DMS53 treated with DMSO at 0.1 percent for 48 hours (cell line): ENCODE results near the gene ULBP2.
A peak's percentile ranks its signal among the peaks of the same experiment; 100 is the strongest.
"Not testable (repeated sequence)": the region's sequence is repeated elsewhere in the genome, so short reads cannot be mapped to it uniquely, and the experiment has no call there.

Source experiments
- DNase-seq: peaks from one replicate; lab custom pipeline; 2025; ENCODE audit not compliant: unreplicated experiment; lab: John Stamatoyannopoulos, UW

The ULBP2 gene

DNA sequence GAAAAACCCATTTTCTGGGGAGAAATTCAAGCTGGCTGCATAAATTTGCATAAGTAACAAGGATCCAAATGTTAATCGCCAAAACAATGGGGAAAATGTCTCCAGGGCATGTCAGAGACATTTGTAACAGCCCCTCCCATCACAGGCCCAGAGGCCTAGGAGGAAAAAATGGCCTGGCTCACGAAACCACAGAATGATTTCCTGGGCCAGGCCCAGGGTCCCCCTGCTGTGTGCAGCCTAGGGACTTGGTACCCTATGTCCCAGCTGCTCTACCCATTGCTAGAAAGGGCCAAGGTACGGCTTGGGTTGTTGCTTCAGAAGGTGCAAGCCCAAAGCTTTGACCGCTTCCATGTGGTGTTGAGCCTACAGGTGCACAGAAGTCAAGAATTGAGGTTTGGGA, 33.3 kb upstream of the ULBP2 start:
- DNase-seq = not testable (repeated sequence)

DNA sequence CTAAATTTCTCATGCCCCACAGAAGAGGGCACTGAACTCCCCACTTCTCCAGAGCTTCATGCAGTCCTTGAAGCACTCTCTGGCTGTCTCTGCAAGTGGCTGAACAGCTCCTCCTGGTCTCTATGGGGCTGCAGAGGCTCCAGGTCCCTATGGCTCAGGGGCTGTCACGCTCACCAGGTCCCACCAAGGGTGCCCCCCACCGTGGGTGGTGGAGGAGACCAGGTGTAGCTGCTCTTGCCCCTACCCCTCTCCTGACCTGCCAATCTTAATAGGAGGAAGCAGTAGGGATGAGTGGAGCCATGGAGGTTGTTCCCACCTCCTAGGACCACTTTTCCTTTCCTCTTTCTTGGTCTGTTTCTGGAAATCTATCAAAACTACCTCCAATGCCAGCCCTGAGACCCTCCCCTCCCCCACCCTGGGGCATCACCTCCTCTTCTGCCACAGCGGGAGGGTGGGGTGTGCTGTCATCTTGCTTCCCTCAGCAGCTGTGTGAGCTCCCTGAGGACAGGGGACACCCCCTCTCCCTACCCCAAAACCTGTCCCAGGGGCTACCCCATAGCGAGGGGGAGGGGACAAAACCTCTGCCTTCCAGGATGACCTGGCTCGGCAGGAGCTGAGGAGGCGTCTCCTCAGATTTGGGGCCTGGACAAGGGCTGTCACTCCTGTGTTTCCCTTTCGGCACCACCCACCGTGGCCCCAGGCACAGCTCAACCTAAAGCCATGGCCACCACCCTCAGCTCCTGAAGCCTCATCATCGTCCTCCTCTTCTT, 31.9 kb upstream of the ULBP2 start:
- DNase-seq = no peak

DNA sequence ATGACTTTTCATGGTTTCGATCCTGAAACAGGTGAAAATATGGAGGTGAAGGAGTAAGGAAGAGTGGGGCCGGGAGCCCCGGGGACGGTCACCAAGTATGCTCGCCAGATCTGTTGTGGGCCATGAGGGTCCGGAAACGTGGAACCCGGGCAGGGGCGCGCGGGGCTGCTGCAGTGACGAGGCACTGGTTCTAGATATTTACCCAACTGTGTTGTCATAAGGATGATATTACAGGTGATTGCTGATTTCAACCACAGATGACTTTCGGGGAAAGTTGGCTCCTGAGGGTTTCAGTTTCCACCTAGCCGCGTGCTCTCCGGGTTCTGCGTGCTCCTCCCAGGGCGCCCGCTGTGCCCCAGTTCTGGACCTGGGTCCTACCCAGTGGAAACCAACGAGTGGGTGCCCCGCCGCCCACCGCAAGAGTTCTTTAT, 31.1 kb upstream of the ULBP2 start:
- no peak for DNase-seq

DNA sequence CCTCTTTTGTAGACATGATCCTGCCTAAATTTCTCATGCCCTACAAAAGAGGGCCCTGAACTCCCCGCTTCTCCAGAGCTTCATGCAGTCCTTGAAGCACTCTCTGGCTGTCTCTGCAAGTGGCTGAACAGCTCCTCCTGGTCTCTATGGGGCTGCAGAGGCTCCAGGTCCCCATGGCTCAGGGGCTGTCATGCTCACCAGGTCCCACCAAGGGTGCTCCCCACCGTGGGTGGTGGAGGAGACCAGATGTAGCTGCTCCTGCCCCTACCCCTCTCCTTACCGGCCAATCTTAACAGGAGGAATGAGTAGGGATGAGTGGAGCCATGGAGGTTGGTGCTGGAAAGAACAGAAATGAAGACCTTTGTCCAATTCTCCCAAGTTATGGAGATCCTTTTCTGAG, 29.1 kb upstream of the ULBP2 start:
- DNase-seq = not testable (repeated sequence)

DNA sequence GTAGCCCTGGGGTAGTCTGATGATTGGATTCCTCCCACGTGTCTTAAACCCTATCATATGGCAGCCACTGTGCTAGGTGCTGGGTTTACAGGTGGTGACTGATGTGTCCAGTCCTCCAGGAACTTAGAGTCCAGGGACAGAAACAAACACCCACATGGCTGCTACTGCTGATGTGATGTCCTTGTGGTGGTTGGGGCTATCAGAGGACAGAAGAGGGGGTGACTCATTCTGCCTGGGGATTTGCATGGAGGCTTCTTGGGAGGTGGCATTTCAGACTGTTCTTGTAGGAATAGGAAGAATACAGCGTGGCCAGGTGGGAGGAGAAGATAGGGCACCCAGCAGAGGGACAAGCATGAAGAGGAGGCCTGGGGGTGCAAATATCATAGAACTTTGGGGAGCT, 28.7 kb upstream of the ULBP2 start:
- no peak for DNase-seq

DNA sequence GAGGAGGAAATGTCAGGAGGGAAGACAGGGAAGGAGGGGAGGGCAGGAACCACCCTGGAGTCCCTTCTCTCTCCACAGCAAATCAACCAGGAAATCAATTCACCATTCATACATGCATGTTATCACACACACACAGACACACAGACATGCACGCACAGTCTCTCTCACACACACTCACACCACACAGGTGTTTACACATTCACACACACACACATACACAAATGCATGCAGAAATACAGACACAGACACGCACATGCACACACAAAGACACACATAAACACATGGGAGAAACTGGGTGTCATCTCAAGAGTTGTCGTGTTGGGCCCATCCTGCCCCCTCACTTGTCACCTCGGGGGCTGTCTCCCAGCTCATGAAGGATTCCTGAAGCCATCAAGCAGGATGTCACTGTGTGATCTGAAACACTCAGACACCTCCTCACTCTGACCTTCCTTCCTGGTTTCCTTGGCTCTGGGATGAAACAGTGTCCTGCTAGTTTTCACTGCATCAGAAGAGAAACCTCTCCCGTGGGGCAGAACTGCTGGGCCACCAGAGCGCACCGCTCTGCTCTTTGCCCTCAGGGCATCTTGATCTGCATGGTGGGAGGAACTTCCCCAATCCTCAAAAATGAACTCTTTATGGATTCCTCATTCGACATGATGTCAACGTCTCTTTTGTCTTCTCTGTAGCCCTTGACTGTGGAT, 28.1 kb upstream of the ULBP2 start:
- DNase-seq = no peak

DNA sequence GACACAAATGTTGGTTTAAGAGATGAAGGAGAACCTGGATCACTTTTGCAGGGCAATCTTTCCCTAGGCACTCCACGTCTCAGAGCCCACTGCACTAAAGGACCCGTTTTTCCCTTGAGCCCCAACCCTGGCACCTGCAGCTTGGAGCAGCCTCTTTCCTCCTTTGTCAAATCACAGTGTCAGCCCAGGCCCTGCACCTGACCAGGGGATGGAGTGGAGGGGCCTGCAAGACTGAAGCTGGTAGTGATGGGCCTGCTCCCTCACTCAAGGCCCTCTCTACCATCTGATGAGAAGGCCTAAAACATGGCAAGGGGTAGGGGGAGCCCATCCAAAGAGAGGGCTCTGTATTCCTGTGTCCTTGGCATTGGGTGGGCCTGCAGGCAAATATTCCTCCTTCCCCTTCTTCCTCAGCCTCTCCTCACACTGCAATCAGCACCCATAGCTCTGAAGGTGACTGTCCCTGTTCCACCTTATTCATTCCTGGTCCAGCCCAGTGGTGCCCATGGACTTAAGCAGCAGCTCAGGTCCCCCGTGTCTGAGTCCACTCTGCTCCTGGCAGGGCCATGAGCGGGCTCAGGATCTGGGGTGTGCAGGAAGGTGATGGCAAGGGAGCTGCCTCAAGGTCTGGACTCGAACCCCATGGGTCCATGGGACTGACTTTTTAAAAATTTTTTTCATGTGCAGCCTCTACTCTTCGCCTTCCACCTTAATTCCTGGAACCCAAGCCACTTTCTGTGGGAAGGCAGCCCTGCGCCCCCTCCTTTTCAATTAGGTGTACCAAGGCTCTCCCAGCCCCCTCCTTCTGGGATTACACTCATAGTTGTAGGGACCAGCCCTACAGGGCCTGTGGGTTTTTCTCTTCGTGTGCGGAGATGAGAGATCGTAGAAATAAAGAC, 25.6 kb upstream of the ULBP2 start:
- DNase-seq = no peak

DNA sequence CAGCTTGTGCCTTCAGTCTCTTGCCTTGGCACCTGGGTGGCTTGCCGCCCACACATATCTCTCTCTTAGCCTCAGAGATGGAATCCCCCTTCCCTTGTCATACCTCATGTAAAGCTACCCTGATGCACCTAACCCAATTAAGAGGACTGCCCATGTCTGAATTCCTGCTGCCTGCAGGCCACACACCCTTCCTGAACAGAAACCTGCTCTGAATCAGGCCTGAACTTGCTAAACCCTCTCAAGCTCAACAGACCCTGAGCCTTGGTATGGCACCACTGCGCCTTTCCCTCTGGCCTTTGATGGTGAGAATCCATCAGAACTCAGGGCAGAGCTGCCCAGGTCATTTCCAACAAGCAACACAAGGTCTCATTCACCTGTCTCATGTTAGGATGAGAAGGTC, 24.1 kb upstream of the ULBP2 start:
- no peak for DNase-seq

DNA sequence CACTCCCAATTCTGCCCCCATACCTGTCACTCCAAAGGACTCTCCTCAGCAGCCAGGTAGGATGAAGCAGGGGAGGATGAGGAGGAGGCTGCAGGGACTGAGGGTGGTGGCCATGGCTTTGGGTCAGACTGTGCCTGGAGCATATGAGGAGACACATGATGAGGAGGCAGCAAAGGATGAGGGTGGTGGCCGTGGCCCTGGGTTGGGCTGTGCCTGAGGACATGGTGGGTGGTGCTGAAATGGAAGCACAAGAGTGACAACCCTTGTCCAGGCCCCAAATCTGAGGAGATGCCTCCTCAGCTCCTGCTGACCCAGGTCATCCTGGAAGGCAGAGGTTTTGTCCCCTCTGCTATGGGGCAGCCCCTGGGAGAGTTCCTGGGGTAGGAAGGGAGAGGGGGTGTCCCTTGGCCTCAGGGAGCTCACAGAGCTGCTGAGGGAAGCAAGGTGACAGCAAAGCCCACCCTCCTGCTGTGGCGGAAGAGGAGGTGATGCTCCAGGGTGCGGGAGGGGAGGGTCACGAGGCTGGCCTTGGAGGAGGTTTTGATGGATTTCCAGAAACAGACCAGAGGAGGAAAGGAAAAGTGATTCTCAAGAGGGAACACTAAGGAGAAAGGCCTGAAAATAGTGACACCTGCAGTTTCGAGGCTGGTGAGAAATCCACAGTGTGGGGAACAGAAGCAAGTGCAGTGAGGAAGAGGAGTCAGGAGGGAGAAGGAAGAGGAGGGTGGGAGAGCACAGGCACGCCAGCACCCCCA, 23.5 kb upstream of the ULBP2 start:
- DNase-seq = no peak

DNA sequence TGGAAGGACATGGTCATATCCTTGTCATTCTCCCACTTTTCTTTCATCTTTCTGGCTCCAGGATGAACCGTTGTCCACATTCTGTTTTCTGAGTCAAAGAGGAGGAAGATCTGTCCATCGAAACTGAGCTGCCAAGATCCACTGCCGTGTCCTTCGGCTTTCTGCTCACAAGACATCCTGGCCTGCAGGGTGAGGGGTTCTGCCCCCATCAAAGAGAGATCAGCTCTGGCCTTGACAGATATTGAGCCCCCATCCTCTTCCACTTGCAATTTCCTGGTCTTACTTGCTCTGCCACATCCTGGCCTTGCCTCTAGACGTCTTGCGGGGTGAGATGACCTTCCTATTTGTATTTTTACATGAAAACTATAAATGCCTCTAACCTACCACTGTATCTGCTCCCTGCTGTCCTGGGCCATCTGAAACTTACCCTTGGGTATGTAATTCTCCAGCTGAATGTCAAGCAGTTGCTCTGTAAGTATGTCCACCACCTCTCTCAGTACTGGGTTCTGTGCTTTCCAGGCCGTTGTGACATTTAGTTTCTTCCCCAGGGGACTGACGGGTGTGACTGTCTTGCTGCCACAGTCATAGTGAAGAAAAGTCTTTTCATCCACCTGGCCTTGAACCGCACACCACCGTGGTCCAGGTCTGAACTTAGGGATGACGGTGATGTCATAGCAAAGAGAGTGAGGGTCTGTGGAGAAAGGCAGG, 22.5 kb upstream of the ULBP2 start:
- not testable (repeated sequence) for DNase-seq

DNA sequence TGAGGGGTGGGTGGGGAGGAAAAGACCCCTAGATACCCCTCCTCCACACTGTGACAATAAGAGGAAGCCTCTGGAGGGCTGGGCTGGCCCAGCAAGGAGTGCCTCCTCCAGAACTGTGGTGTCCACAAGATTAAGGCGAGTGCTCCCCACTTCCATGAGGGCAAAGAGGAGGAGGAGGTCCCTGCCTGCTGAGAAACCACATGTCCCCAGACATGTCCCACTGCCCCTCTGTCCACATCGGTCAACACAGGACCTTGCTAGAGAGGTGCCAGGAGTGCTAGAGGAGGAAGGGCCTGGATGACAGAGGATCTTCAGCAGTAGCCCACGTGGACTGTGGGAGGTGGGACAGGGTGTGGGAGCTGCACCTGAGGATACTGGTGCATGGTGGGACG, 22.0 kb upstream of the ULBP2 start:
- DNase-seq = no peak

DNA sequence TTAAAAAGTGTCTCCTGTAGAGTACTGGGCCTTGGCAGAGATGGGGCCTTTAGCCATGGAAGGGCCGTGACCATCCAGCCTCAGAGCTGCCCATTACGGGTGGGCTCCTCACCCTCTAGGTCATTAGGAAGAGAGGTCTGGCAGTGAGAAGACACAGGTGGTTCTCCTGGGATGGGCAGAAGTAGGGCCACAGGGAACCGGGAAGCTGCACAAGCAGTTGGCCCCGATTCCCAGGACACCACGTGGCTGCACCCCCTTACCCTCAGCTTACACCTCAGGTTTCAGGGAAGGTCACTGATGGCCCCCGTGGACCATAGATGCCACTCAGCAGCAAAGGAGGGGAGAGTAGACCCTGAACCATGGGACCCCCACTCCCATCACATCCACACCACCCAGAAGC, 20.5 kb upstream of the ULBP2 start:
- DNase-seq = no peak

DNA sequence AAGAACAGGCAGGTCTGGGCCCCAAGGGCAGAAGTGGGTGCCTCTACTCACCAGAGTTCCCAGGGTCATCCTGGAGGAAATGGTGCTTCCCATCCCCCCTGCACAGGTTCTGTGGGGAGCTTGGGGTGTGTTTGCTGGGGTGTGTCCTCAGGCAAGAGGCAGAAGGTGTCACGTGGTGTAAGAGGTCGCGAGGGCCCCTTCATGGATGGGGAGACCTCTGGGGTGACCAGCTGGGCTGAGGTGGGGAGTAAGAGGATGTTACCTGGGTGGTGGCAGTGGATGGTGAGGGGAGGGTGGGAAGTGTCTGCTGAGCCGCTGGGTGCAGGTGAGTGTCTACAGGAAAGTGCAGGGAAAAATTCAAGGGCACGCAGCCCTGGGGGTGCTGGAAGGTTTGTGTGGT, 19.7 kb upstream of the ULBP2 start:
- not testable (repeated sequence) for DNase-seq

DNA sequence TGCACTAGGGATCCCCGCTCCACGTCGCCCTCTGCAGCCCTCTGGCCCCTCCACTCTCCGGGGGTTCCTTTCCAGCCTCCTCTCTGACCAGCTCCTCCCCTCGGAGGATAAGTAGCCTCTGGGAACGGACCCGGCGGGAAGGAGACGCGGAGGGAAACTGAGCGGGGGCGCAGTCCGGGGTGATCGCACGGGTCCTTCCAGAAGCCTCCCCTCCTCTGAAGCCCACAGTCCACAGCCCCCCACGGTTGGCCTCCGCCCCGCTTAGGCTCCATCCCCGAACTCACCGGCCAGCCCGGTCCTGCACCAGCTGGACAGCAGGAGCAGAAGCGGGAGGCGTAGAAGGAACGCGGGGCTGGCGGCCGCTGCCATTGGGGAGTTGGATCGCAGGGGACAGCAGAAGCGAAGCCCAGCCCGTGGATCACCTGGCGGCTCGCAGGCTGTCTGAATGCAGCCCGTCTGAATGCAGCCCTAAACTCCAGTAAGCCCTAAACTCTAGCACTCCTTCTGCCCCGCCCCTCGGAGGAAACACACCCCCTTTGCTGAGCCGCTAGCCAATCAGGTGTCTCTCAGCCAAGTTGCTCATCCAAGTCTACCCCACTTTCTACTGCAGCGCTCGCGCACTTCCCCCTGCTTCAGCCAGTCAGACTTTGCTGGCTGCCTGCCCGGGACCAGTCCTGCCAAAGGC, 19.0 kb upstream of the ULBP2 start, which contains the start of gene RAET1G:
Gene RAET1G, minus strand, starts transcription at position 480 of the 685 bp plus-strand sequence. Its CDS starts 111 bp downstream, at position 369.
- DNase-seq = peak; percentile 72

DNA sequence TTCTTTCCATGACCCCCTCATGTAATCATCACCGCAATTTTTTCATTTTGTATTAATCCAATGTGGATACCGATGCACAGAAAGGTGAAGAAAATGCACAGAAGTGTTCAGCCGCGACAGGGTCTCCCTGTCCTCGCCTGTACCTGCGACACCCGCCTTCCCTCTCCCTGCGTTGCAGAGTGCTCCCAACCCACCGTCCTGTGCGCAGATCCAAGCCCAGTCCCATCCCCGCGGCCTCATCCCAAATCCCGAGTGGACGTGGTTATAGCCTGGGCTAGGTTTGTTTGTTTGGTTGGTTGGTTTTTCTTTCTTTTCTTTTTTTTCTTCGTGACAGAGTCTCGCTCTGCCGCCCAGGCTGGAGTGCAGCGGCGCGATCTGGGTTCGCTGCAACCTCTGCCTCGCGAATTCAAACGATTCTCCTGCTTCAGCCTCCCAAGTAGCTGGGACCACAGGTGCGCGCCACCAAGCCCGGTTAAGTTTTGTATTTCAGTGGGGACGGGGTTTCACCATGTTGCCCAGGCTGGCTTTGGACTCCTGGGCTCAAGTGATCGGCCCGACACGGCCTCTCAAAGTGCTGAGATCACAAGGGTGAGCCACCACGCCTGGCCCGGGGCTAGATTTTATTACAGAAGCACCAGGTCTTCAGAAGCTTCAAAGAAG, 18.4 kb upstream of the ULBP2 start:
- no peak for DNase-seq

DNA sequence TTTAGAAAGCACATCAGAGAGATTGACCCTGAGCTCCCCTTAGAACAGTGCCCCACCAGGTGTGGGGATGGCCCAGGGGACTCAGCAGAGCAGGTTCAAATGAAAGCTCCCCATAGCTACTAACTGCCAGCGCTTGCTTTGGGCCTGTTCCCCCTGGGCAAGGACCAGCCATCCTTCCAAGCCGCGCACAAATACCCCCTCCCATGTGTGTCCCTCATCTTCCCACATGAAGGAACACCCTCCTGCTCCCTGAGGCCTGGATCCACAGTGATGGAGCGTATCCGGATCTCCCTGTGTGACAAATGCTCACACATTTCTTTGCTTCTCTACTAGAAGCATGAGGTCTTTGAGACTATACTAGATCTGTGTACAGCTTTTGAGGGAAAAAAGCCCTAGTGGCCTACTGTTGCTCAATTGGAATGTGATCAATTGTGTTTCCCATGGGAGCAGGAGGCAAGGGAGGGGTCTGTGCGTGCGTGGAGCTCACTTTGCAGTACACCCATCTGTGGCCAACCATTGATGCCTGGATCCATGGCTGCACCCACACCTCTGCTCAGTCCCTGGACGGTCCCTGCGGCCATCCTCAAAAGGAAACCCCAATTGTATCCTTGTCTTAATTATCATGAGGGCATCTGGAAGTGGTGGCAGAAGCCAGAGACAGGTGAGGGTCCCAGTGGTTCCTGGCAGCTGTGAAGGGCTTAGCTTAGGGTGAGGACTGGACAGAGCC, 17.4 kb upstream of the ULBP2 start:
- no peak for DNase-seq

DNA sequence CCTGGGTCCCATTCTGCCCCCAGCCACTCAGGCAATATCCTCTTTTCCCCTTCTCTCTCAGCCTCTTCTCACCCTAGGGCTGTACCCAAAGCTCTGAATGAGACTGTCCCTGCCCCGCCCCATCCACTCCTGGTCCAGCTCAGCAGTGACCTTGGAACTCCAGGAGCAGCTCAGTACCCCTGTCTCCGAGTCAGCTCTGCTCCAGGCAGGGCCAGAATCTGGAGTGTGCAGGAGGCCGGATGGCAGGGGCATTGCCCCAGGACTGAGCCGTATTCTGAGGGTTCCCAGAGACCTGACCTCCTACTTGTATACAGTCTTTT, 16.9 kb upstream of the ULBP2 start:
- DNase-seq = no peak

DNA sequence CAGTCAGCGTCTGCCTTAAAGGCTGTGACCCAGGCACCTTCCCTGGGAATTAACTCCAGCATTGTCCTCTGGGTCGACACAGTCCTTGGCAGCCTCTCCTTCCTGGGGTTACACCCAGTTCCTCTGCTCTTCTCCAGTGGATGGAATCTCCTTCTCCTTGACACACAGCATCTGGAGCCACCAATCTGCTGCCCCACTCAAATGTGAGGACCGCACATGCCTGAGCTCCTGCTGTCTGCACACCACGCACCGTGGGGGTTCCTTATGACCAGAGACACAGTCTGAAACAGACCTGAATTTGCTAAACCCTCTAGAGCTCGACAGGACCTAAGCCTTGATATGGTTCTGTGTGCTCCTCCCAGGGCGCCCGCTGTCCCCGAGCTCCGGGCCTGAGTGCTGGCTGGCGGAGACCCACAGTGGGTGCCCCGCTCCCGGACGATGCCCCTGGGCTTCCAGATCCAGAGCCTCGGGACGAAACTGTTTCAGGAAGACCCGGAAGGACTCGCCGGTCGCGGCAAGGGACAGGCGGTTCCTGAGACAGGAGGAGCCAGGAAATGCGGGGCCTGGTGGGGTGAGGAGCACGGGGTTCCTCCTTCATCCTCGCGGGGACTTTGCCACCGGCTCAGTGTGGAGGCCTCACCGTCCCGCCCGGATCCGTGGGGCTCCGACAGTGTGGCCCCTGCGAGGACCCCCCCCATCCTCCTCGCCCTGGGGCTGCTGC, 16.4 kb upstream of the ULBP2 start:
- DNase-seq = no peak
